PC-3 (cell line): ENCODE results near the gene ATP5ME.

Source experiments
- EZH2phosphoT487 ChIP-seq: fragments of 300-600 bp; sonication (generic); IDR thresholded peaks from 2 replicates; pipeline ENCODE4 v1.6.1; 2018; ENCODE audit warnings: mild to moderate bottlenecking, antibody characterized with exemption, low read length, borderline replicate concordance
- TF ChIP-seq, protein P1 (sequence below): fragments of 300-600 bp; sonication (generic); conservative IDR thresholded peaks from 2 replicates; pipeline ENCODE4 v1.5.1; 2017; ENCODE audit warnings: antibody characterized with exemption, low read depth, mild to moderate bottlenecking, low read length

GRCh38 chr4:630656-631055, 43.4 kb downstream of the ATP5ME start:
- TF ChIP-seq EZH2phosphoT487: no peak
- TF ChIP-seq, protein P1, sequence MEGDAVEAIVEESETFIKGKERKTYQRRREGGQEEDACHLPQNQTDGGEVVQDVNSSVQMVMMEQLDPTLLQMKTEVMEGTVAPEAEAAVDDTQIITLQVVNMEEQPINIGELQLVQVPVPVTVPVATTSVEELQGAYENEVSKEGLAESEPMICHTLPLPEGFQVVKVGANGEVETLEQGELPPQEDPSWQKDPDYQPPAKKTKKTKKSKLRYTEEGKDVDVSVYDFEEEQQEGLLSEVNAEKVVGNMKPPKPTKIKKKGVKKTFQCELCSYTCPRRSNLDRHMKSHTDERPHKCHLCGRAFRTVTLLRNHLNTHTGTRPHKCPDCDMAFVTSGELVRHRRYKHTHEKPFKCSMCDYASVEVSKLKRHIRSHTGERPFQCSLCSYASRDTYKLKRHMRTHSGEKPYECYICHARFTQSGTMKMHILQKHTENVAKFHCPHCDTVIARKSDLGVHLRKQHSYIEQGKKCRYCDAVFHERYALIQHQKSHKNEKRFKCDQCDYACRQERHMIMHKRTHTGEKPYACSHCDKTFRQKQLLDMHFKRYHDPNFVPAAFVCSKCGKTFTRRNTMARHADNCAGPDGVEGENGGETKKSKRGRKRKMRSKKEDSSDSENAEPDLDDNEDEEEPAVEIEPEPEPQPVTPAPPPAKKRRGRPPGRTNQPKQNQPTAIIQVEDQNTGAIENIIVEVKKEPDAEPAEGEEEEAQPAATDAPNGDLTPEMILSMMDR: no peak
